Neural crest cell (in vitro differentiated cells): Measurements from ENCODE around the gene SPEN. TPM values are rescaled to one million over a fixed set of nuclear protein-coding genes. Genes with fewer than 3 reads are reported as not detected.
"Not testable (repeated sequence)": the region's sequence is repeated elsewhere in the genome, so short reads cannot be mapped to it uniquely, and the experiment has no call there.

Experiments
- DNase-seq: peaks from one replicate; pipeline ENCODE4 v3.0.0; 2021; ENCODE audit warnings: low read depth, mixed read lengths, low spot score
- H3K27ac Mint-ChIP-seq: one replicate; pipeline ENCODE4 v1.8.0; 2021; ENCODE audit warnings: mild to moderate bottlenecking, mixed read lengths; ENCODE audit not compliant: unreplicated experiment
- H3K27me3 Mint-ChIP-seq: 2 replicates; pipeline ENCODE4 v1.8.0; 2021; ENCODE audit warnings: low read depth, mild to moderate bottlenecking, mixed read lengths
- H3K36me3 Mint-ChIP-seq: 2 replicates; pipeline ENCODE4 v1.8.0; 2021; ENCODE audit warnings: low read depth, mild to moderate bottlenecking, mixed read lengths
- H3K4me1 Mint-ChIP-seq: 2 replicates; pipeline ENCODE4 v1.8.0; 2021; ENCODE audit warnings: mixed read lengths
- H3K4me3 Mint-ChIP-seq: one replicate; pipeline ENCODE4 v1.8.0; 2021; ENCODE audit warnings: mild to moderate bottlenecking, mixed read lengths
- H3K9me3 Mint-ChIP-seq: 2 replicates; pipeline ENCODE4 v1.8.0; 2021; ENCODE audit warnings: mixed read lengths
- total RNA-seq: library from RNA; stranded (reverse); gene quantifications from 2 replicates; pipeline ENCODE4 v1.2.1, GENCODE V29; 2021
- TF ChIP-seq, protein P1 (sequence below): fragments of 200-600 bp; sonication (generic); conservative IDR thresholded peaks from 2 replicates; pipeline ENCODE4 v1.5.0; 2021; ENCODE audit warnings: antibody characterized with exemption, mild to moderate bottlenecking

Gene SPEN
- total RNA-seq, 1 donor from 2014 or later, result 69.4 TPM

- Mint-ChIP-seq H3K27ac (peak overlapping the region; percentile 99), H3K4me3 (peak overlapping the region; percentile 96), H3K36me3 (peaks cover 2% of the 10 kb centered on the region), H3K9me3 (no peaks in the 10 kb centered on the region), H3K27me3 (peaks cover 6% of the 10 kb centered on the region), H3K4me1 (peaks cover 38% of the 10 kb centered on the region)
- TF ChIP-seq, protein P1, sequence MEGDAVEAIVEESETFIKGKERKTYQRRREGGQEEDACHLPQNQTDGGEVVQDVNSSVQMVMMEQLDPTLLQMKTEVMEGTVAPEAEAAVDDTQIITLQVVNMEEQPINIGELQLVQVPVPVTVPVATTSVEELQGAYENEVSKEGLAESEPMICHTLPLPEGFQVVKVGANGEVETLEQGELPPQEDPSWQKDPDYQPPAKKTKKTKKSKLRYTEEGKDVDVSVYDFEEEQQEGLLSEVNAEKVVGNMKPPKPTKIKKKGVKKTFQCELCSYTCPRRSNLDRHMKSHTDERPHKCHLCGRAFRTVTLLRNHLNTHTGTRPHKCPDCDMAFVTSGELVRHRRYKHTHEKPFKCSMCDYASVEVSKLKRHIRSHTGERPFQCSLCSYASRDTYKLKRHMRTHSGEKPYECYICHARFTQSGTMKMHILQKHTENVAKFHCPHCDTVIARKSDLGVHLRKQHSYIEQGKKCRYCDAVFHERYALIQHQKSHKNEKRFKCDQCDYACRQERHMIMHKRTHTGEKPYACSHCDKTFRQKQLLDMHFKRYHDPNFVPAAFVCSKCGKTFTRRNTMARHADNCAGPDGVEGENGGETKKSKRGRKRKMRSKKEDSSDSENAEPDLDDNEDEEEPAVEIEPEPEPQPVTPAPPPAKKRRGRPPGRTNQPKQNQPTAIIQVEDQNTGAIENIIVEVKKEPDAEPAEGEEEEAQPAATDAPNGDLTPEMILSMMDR, result no peak
- peak; percentile 98 for DNase-seq
These were observed 11.6 kb upstream of the SPEN start for GRCh38 chr1:15835741-15836510.

- not testable (repeated sequence) for H3K9me3 Mint-ChIP-seq, DNase-seq, H3K36me3 Mint-ChIP-seq, H3K27me3 Mint-ChIP-seq
- H3K4me3 Mint-ChIP-seq, result peak overlapping the region; percentile 96
- H3K27ac Mint-ChIP-seq, result peak overlapping the region; percentile 99
- H3K4me1 Mint-ChIP-seq, result peaks cover 36% of the 10 kb centered on the region
These were observed 11.1 kb upstream of the SPEN start for GRCh38 chr1:15836511-15836771.

GRCh38 chr1:15836772-15837669 lies 10.5 kb upstream of the SPEN start:
- Mint-ChIP-seq H3K27me3 (peaks cover 6% of the 10 kb centered on the region), H3K4me1 (peaks cover 30% of the 10 kb centered on the region), H3K27ac (no peak overlapping the region), H3K9me3 (no peaks in the 10 kb centered on the region), H3K4me3 (peak overlapping the region; percentile 96), H3K36me3 (peaks cover 2% of the 10 kb centered on the region)
- TF ChIP-seq, protein P1, result no peak
- no peak for DNase-seq

DNA sequence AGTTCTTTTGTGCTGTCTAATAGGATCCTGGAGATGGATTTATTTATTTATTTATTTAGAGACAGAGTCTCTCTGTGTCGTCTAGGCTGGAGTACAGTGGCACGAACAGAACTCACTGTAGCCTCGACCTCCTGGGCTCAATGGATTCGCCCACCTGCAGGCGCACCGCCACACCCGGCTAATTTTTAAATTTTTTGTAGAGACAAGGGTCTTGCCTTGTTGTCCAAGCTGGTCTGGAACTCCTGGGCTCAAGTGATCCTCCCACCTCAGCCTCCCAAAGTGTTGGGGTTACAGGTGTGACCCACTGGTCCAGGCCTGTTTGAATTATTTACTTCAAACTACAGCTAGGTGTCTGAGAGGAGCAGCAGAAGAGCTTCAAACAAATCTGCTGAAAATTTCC lies 9.6 kb upstream of the SPEN start:
- TF ChIP-seq, protein P1, result no peak
- Mint-ChIP-seq H3K4me3 (peak overlapping the region; percentile 42), H3K4me1 (peaks cover 22% of the 10 kb centered on the region), H3K27ac (no peak overlapping the region), H3K27me3 (peaks cover 6% of the 10 kb centered on the region), H3K9me3 (no peaks in the 10 kb centered on the region), H3K36me3 (peaks cover 2% of the 10 kb centered on the region)
- DNase-seq, result no peak

GRCh38 chr1:15838721-15839120 lies 8.8 kb upstream of the SPEN start:
- H3K4me3 Mint-ChIP-seq, result peak overlapping the region; percentile 57
- peaks cover 6% of the 10 kb centered on the region for H3K27me3 Mint-ChIP-seq
- no peaks in the 10 kb centered on the region for H3K9me3 Mint-ChIP-seq
- no peak overlapping the region for H3K27ac Mint-ChIP-seq
- peaks cover 19% of the 10 kb centered on the region for H3K4me1 Mint-ChIP-seq
- H3K36me3 Mint-ChIP-seq, result peaks cover 2% of the 10 kb centered on the region
- no peak for DNase-seq
- TF ChIP-seq, protein P1, result no peak
